NCI-H1436 (cell line): ENCODE measurements around the gene TSPAN31.
"Not testable (repeated sequence)": the region's sequence is repeated elsewhere in the genome, so short reads cannot be mapped to it uniquely, and the experiment has no call there.

Experiments
- DNase-seq: peaks from one replicate; lab custom pipeline; 2025; lab: John Stamatoyannopoulos, UW

Gene TSPAN31

GRCh38 chr12:57744777-57745484 is at the start of gene TSPAN31:
Gene TSPAN31 (plus strand): TSS chr12:57745039. CDS start chr12:57745155, 116 bp downstream.
- DNase-seq = peak; percentile 97

GRCh38 chr12:57695770-57696432 is 48.9 kb upstream of the TSPAN31 start:
- no peak for DNase-seq

GRCh38 chr12:57697076-57697475 is 47.8 kb upstream of the TSPAN31 start:
- DNase-seq = no peak

- no peak for DNase-seq
Measured at GRCh38 chr12:57698414-57698813, 46.4 kb upstream of the TSPAN31 start.

GRCh38 chr12:57700317-57700716 is 44.5 kb upstream of the TSPAN31 start:
- DNase-seq = no peak

- no peak for DNase-seq
Measured at GRCh38 chr12:57707250-57707649, 37.6 kb upstream of the TSPAN31 start.

- DNase-seq = no peak
Measured at GRCh38 chr12:57708296-57708695, 36.5 kb upstream of the TSPAN31 start.

- DNase-seq = no peak
Measured at GRCh38 chr12:57712701-57713100, 32.1 kb upstream of the TSPAN31 start.

- DNase-seq = no peak
Measured at GRCh38 chr12:57713209-57713608, 31.6 kb upstream of the TSPAN31 start.

- not testable (repeated sequence) for DNase-seq
Measured at GRCh38 chr12:57715036-57715748, 29.6 kb upstream of the TSPAN31 start.

GRCh38 chr12:57715786-57716185 is 29.1 kb upstream of the TSPAN31 start:
- no peak for DNase-seq

GRCh38 chr12:57716305-57716704 is 28.5 kb upstream of the TSPAN31 start:
- DNase-seq = no peak

- no peak for DNase-seq
Measured at GRCh38 chr12:57717131-57717530, 27.7 kb upstream of the TSPAN31 start.

- no peak for DNase-seq
Measured at GRCh38 chr12:57717846-57718640, 26.8 kb upstream of the TSPAN31 start.

GRCh38 chr12:57718641-57719528 is 26.0 kb upstream of the TSPAN31 start:
- DNase-seq = no peak

GRCh38 chr12:57719777-57720605 is 24.8 kb upstream of the TSPAN31 start:
- no peak for DNase-seq

GRCh38 chr12:57720606-57721595 is 23.9 kb upstream of the TSPAN31 start:
- no peak for DNase-seq

GRCh38 chr12:57721846-57722608 is 22.8 kb upstream of the TSPAN31 start:
- DNase-seq = not testable (repeated sequence)
